Raji (cell line): ENCODE results near the gene TMEM44.

Experiments
- POLR2A ChIP-seq: IDR thresholded peaks from 2 replicates; pipeline ENCODE4 v1.6.1; 2011; ENCODE audit warnings: low read depth, low read length, control low read depth; ENCODE audit not compliant: insufficient read depth

Gene TMEM44

GRCh38 chr3:194537732-194538247 lies 95.4 kb downstream of the TMEM44 start:
- TF ChIP-seq POLR2A, result no peak
